Breast epithelium (tissue), 3 donors: ENCODE measurements around the gene ATG9B.

Experiments
- CTCF ChIP-seq, 3 donors: fragments of 450-650 bp; IDR thresholded peaks; one replicate each; pipeline ENCODE4 v1.5.1; 2016 to 2017; ENCODE audit warnings: antibody characterized with exemption in 3 of 3, mild to moderate bottlenecking in 3 of 3, moderate library complexity in 3 of 3
- POLR2A ChIP-seq: fragments of 450-650 bp; IDR thresholded peaks from one replicate; pipeline ENCODE4 v1.6.1; 2016; ENCODE audit warnings: antibody characterized with exemption, mild to moderate bottlenecking, moderate library complexity

GRCh38 chr7:151009327-151010036, 14.8 kb downstream of the ATG9B start:
- no peak for TF ChIP-seq CTCF (IDR thresholded peaks at IDR 0.05)
- no peak for TF ChIP-seq POLR2A
